ENCODE results near the gene PIGQ. TPM values are rescaled to one million over a fixed set of nuclear protein-coding genes. Genes with fewer than 3 reads are reported as not detected.
A peak's percentile ranks its signal among the peaks of the same experiment; 100 is the strongest.

Gene PIGQ
- total RNA-seq, 4 donors from 2014 or later, result 36.1 to 46.4 (median 40.7) TPM

GRCh38 chr16:524274-525040 is 45.3 kb upstream of the PIGQ start:
- TF ChIP-seq CTCF (IDR thresholded peaks at IDR 0.05), result no peak
- no peak for TF ChIP-seq POLR2A (IDR thresholded peaks at IDR 0.05; ENCODE audit: low read depth)
- TF ChIP-seq POLR2AphosphoS5 (IDR thresholded peaks at IDR 0.05), result no peak
- no peak for TF ChIP-seq EP300 (IDR thresholded peaks at IDR 0.05)
- Histone ChIP-seq H3K4me3 (no peak overlapping the region), H3K9me3 (no peaks in the 10 kb centered on the region), H3K27ac (replicated peaks in 1 of 4) (no peak overlapping the region), H3K4me1 (peaks cover 30 to 47% (median 42%) of the 10 kb centered on the region in 4 donors), H3K27me3 (no peaks in the 10 kb centered on the region), H3K36me3 (peaks cover 14 to 24% (median 21%) of the 10 kb centered on the region in 4 donors)
- intact Hi-C loops (cut with DNase I), result loop anchor here (10.0 kb wide), 2 partner anchors 100 to 130 kb away; partner anchors contain the start of genes NME4 and RAB11FIP3
- no peak for DNase-seq (ENCODE audit: extremely low spot score)
- WGBS, result 73% methylated on average over 11 of the region's 24 CpGs

- TF ChIP-seq POLR2A (IDR thresholded peaks at IDR 0.05; ENCODE audit: low read depth) (no peak), POLR2AphosphoS5 (IDR thresholded peaks at IDR 0.05) (no peak), EP300 (IDR thresholded peaks at IDR 0.05) (no peak), CTCF (IDR thresholded peaks at IDR 0.05) (no peak)
- 86% methylated on average over 8 of the region's 8 CpGs for WGBS
- Histone ChIP-seq H3K4me1 (peaks cover 37 to 53% (median 49%) of the 10 kb centered on the region in 4 donors), H3K4me3 (no peak overlapping the region), H3K27me3 (no peaks in the 10 kb centered on the region), H3K9me3 (no peaks in the 10 kb centered on the region), H3K27ac (replicated peaks in 1 of 4) (peak overlapping the region in 3 of 4 donors; percentile 97 to 99 (median 98)), H3K36me3 (peaks cover 9 to 18% (median 16%) of the 10 kb centered on the region in 4 donors)
- DNase-seq (ENCODE audit: extremely low spot score), result no peak
- intact Hi-C loops (cut with DNase I), result loop anchor here (10.0 kb wide), 2 partner anchors 100 to 130 kb away; partner anchors contain the start of genes NME4 and RAB11FIP3
Measured at GRCh38 chr16:525123-525519, 44.6 kb upstream of the PIGQ start.

- 64% methylated on average over 13 of the region's 13 CpGs for WGBS
- peaks cover 39 to 58% (median 54%) of the 10 kb centered on the region in 4 donors for H3K4me1 ChIP-seq
Measured at GRCh38 chr16:525520-526180, 44.1 kb upstream of the PIGQ start.

More at GRCh38 chr16:525520-526180, 44.1 kb upstream of the PIGQ start:
- intact Hi-C loops (cut with DNase I), result loop anchor here (10.0 kb wide), 2 partner anchors 101 to 131 kb away; partner anchors contain the start of genes NME4 and RAB11FIP3
- Histone ChIP-seq H3K36me3 (peaks cover 5 to 16% (median 13%) of the 10 kb centered on the region in 4 donors), H3K27ac (replicated peaks in 1 of 4) (peak overlapping the region; percentile 97 to 99 (median 98)), H3K9me3 (no peaks in the 10 kb centered on the region), H3K4me3 (peak overlapping the region; percentile 70 to 96 (median 88)), H3K27me3 (no peaks in the 10 kb centered on the region)
- DNase-seq (ENCODE audit: extremely low spot score), result no peak
- no peak for TF ChIP-seq CTCF (IDR thresholded peaks at IDR 0.05)
- TF ChIP-seq POLR2A (IDR thresholded peaks at IDR 0.05; ENCODE audit: low read depth), result no peak
- TF ChIP-seq EP300 (IDR thresholded peaks at IDR 0.05), result no peak
- no peak for TF ChIP-seq POLR2AphosphoS5 (IDR thresholded peaks at IDR 0.05)
